ENCODE data around the gene INO80.

- TF ChIP-seq, protein P1, sequence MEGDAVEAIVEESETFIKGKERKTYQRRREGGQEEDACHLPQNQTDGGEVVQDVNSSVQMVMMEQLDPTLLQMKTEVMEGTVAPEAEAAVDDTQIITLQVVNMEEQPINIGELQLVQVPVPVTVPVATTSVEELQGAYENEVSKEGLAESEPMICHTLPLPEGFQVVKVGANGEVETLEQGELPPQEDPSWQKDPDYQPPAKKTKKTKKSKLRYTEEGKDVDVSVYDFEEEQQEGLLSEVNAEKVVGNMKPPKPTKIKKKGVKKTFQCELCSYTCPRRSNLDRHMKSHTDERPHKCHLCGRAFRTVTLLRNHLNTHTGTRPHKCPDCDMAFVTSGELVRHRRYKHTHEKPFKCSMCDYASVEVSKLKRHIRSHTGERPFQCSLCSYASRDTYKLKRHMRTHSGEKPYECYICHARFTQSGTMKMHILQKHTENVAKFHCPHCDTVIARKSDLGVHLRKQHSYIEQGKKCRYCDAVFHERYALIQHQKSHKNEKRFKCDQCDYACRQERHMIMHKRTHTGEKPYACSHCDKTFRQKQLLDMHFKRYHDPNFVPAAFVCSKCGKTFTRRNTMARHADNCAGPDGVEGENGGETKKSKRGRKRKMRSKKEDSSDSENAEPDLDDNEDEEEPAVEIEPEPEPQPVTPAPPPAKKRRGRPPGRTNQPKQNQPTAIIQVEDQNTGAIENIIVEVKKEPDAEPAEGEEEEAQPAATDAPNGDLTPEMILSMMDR (conservative IDR thresholded peaks at IDR 0.05): no peak
- TF ChIP-seq ZFX (IDR thresholded peaks at IDR 0.05): peak; percentile 62; the same call in 1 of the 2 replicates
These were observed 163.0 kb downstream of the INO80 start, which contains the start of gene CHAC1 for GRCh38 chr15:40952901-40953712.

Data from C4-2B (cell line).